GM10847 (cell line): ENCODE data around the gene ISG20L2.

ENCODE experiments used
- POLR2A ChIP-seq: IDR thresholded peaks from 2 replicates; pipeline ENCODE4 v1.6.1; 2011; ENCODE audit not compliant: insufficient read length; ENCODE audit errors: extremely low read depth

The ISG20L2 gene

GRCh38 chr1:156691665-156692440 lies 36.7 kb downstream of the ISG20L2 start:
- no peak for TF ChIP-seq POLR2A

DNA sequence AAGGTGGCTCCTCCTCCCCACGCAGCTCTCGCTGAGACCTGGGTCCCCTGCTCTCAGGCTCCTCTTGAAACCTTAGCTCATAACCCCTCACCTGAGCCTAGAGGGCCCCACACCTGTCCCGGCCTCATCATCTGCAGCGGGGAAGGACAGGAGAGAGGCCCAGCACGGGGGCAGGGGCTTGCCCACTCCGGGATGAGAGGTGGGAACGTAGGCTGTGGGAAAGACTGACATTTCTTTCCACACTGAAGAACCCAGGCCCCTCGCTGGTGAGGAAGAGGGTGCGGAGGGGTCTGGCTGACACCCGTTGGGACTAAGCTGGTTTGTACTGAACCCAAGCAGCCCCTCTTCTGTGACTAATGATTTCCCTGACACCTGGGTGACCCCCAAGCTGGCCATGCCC lies 37.4 kb downstream of the ISG20L2 start:
- TF ChIP-seq POLR2A: no peak

DNA sequence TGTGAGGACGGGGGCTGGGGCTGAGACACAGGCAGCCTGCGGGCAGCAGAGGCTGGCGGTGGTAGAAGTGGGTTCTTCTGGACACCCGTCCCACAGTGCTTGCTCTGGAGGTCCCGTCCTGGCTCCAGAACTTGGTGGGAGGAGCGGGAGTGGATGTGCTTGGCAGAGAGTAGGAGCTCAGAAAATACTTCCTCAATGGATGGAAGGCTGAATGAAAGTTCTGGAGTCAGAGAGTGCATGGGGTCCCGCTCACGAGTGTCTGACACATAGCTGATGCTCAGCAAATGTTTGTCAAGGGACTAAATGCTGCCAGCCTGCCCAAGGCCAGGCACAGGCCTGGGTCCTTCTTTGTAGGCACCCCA lies 37.9 kb downstream of the ISG20L2 start:
- no peak for TF ChIP-seq POLR2A

DNA sequence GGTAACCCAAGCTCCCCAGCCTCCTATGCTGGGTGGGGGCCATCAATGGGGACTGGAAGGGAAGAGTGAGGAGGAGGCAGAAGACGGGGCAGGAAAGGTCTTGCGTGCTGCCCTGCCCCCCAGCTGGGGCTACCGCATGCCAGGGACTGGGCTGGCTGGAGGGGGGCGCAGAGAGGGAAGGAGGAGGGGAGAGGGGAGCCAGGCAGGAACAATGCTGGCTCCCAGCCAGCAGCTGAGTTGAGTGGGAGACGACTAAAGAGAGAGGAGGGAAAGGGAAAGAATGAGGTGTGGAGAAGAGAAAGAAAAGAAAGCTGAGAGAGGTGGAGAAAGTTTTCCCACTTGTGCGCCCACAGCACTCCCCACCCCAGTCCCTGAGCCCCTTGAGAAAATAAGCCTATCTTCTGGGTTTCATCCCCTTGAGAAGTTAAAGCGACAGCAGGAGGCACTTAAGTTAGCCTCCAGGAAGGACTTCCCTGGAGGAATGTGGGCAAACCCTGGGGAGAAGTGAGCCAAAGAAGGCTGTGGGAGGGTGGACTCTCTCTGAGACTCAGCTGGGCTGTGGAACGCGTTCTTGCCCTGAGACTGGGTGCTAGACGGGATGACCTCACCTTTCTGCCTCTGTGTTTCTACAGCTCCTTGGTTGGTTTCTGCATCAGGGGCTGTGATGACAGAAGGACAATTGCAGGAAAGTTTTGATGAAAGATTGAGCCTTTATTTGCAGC lies 38.5 kb downstream of the ISG20L2 start:
- TF ChIP-seq POLR2A: no peak

DNA sequence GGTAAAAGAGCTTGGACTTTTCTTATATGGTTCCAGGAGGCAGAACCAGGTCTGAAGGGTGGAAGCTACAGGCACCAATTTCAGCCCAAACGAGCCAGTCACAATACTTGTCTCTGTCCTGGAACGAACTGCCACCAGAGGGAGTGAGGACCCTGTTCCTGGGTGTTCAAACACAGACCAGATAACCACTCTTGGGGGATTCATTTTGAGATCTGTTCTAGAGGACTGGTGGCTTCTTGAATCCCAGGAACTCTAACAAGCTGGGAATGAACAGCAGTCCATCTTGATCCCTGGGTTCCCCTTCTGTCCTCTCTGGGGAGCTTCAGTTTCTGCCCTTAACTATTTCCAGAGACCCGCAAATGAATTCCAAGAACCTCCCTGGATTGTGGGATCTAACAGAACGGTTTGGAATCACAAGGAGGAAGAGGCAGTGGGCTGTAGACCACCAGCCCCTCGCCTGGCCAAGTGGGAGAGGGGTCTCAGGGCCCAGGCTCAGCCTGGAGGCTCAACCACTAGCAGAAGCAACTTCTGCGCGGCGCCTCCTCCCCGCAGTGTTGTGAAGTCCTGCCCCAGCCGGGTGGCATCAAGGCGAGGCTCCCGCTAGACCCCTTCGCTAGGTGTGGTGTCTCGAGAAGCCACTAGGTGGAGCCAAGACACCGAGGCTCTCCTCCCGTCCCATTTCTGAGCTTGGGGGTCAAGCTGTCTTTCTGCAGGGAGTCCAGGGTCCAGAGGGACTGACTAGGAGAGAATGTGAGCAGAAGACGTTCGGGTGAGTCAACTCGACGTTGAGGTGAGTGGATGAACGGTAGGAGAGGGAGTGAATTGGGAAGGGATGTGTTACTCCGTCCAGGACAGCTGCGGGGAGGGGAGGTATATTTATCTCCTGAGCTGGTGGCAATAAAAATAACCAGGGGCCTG lies 39.3 kb downstream of the ISG20L2 start:
- no peak for TF ChIP-seq POLR2A

DNA sequence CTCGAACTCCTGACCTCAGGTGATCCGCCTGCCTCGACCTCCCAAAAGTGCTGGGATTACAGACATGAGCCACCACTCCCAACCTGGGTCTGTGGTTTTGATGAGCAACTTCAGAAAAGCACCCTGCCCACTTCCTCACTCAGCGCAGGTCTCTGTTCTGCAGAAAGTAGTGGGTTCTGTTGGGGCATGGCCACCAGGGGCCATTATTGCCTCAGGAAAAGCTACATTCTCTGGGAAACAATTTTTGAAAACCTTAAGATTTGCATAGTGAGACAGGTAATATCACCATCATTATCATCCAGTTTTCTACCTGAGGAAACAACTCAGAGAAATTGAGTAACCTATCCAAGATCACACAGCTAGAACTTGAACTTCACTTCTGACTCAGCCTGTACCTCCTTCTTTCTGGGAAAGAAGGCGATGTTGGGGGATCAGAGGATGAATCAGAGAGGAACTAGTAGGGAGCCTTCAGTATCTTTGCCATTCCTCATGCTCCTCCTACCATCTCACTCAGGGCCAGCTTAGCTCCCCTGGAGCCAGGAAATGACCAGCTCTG lies 44.3 kb downstream of the ISG20L2 start:
- TF ChIP-seq POLR2A: no peak

- TF ChIP-seq POLR2A: no peak
Observed at GRCh38 chr1:156682166-156682890, 46.2 kb downstream of the ISG20L2 start.

- no peak for TF ChIP-seq POLR2A
Observed at GRCh38 chr1:156681196-156681960, 47.2 kb downstream of the ISG20L2 start.

DNA sequence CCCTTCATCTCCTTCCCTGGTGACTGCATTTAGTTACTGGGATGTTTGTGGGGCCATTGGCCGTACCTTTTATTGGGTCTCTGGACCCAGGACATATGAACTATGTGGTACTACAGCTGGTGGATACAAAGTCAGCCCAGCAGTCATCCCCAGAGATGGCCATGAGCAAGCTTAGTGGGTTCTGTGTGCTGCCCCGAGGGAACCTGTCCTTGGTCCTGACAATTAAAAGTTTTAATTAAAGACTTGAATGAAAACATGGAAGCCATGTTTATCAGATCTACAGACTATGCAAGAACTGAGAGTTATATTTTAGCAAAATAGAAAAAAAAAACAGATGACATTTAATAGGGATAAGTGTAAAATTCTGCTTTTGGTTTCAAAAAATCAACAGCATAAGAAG lies 48.5 kb downstream of the ISG20L2 start:
- no peak for TF ChIP-seq POLR2A

DNA sequence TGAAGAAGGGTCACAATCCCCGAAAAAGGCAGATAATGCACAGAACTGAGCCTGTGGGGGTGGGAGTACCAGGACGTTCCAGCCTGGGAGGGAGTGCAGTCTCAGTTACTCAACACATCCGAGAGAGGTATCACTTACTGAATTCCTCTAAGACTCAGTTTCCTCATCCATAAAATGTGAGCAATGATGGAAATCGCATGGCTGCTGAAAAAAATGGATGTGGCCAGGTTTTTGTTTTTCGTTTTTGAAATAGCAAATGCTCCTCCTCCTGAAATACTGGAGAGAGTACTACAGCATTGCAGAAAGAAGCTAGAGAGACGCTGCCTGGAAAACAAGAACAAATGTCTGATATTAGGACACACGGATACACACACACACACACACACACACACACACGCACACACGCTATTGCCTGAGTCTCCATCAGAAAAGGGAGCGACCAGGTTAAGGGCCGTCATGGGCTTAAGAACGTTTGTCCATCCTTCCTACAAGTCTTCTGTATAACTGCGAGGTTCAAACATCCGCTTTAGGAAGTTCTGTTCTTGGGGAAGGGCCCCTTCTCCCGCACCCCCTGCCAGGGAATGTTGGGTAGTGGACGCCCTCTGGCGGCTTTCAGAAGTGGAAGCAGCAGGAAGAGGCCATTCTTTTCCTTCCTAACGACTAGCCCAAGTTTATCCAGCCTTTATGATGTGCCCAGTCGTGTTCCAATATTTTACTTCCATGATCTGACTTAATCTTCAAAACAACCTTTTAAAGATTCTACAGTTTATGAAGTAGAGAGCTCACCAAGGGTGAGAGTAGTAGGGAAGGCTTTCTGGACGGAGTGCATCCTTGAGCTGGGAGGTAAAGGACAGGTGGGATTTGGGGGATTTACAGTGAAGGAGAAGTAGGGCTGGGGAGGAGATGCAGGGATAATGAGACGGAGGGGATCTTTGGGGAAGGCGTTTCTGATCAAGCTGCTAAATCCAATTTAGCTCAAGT lies 50.7 kb downstream of the ISG20L2 start:
- TF ChIP-seq POLR2A: no peak

DNA sequence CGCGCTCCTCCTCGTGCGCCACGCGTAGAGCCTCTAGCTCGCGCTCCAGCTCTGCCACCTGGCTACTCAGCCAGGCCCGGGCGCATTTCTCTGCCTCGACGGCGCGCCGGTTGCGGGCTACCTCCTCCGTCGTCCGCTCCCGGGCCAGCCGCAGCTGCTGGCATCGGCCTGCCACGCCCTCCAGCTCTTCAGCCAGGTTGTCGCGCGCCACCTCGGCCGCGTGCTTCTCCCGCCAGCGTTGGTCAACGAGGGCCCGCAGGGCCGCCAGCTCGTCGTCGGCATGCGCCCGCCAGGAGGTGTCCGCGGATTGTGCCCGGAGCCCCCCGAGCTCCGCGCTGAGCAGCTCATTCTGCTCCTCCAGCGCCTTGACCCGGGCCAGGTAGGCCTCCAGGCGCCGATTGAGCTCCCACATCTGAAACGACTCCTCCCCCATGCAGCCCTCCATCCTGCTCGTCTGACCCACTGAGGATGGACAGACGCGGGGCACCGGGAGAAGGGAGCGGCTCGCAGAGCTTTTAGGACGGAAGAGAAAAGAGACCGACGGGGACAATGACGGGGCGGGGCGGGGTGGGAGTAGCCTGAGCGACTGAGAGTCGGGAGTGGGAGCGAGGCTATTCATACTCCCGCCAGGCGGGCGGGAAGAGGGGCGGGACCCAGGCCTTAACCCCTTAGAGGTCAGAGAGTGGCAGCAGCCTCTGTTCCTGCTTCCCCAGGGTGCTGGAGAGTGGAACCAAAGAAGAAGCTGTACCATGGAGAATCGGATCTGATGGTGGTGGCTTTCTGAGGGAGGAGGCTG lies 51.5 kb downstream of the ISG20L2 start, which contains the start of gene NES:
NES (minus strand) TSS at position 588 of the 796 bp plus-strand sequence; CDS start at position 445, 143 bp downstream.
- TF ChIP-seq POLR2A: no peak
